PC-3 (cell line): Measurements from ENCODE around the gene POU4F3. TPM values are rescaled to one million over a fixed set of nuclear protein-coding genes. Genes with fewer than 3 reads are reported as not detected.

Experiments used
- ATAC-seq: fragments of 200-7000 bp; cut with Tn5 transposase; 2 replicates; pipeline ENCODE4 v1.9.1; 2020; ENCODE audit warnings: mild to moderate bottlenecking, moderate library complexity
- Bru-seq: library from RNA; stranded (reverse); fragments of 400-500 nt; gene quantifications from one replicate; lab custom pipeline; 2021; lab: Mats Ljungman, UMichigan
- BruChase-seq, 2 experiments: library from RNA; stranded (reverse); fragments of 400-500 nt; gene quantifications; one replicate each; lab custom pipeline; 2021; lab: Mats Ljungman, UMichigan
- BruUV-seq: library from RNA; stranded (reverse); fragments of 400-500 nt; replicated peaks from 2 replicates; lab custom pipeline; 2021; lab: Mats Ljungman, UMichigan
- CTCF ChIA-PET: fragments of 300-600 bp; sonication (Branson Sonifier 250); formaldehyde crosslinking; loops from one replicate; lab custom pipeline; 2022; ENCODE audit warnings: antibody characterized with exemption; lab: Charles Lee
- POLR2A ChIA-PET: fragments of 300-600 bp; sonication (Branson Sonifier 250); formaldehyde crosslinking; loops from one replicate; lab custom pipeline; 2022; ENCODE audit warnings: antibody characterized with exemption; ENCODE audit not compliant: unreplicated experiment; lab: Charles Lee
- DNase-seq: peaks from one replicate; pipeline ENCODE4 v3.0.0-alpha.2; 2015
- H2AFZ ChIP-seq: fragments of 300-600 bp; sonication (generic); 2 replicates; pipeline ENCODE4 v1.6.0; 2016; ENCODE audit warnings: antibody characterized with exemption, low read length
- H3F3A ChIP-seq: fragments of 300-600 bp; sonication (generic); one replicate; pipeline ENCODE4 v1.6.0; 2017; ENCODE audit warnings: antibody characterized with exemption, low read length, control low read depth, mild to moderate bottlenecking; ENCODE audit not compliant: unreplicated experiment
- H3K27ac ChIP-seq: fragments of 300-600 bp; sonication (generic); 2 replicates; pipeline ENCODE4 v1.5.1; 2016; ENCODE audit warnings: mild to moderate bottlenecking, low read length
- H3K27me3 ChIP-seq: fragments of 300-600 bp; sonication (generic); 2 replicates; pipeline ENCODE4 v1.6.1; 2016; ENCODE audit warnings: low read length, mixed read lengths
- H3K36me3 ChIP-seq: fragments of 300-600 bp; sonication (generic); 2 replicates; pipeline ENCODE4 v1.6.1; 2016; ENCODE audit warnings: low read depth, mixed run types, low read length, mixed read lengths
- H3K4me1 ChIP-seq: fragments of 300-600 bp; sonication (generic); 2 replicates; pipeline ENCODE4 v1.5.1; 2016; ENCODE audit warnings: low read length; ENCODE audit not compliant: insufficient read depth
- H3K4me2 ChIP-seq: fragments of 300-600 bp; sonication (generic); 2 replicates; pipeline ENCODE4 v1.6.0; 2016; ENCODE audit warnings: low read length
- H3K4me3 ChIP-seq: fragments of 300-600 bp; sonication (generic); 2 replicates; pipeline ENCODE4 v1.5.1; 2016; ENCODE audit warnings: mild to moderate bottlenecking, low read length, mixed read lengths
- H3K79me2 ChIP-seq: fragments of 300-600 bp; sonication (generic); 2 replicates; pipeline ENCODE4 v1.6.1; 2017; ENCODE audit warnings: low read length, mixed read lengths
- H3K9ac ChIP-seq: fragments of 300-600 bp; sonication (generic); 2 replicates; pipeline ENCODE4 v1.6.0; 2016; ENCODE audit warnings: mild to moderate bottlenecking, low read length
- H3K9me2 ChIP-seq: fragments of 300-600 bp; sonication (generic); replicated peaks from 2 replicates; pipeline ENCODE4 v1.6.1; 2016; ENCODE audit warnings: mixed run types, low read length, mixed read lengths
- H3K9me3 ChIP-seq: fragments of 300-600 bp; sonication (generic); 2 replicates; pipeline ENCODE4 v1.6.1; 2016; ENCODE audit warnings: low read length, mixed read lengths
- H4K20me1 ChIP-seq: fragments of 300-600 bp; sonication (generic); 2 replicates; pipeline ENCODE4 v1.6.1; 2016; ENCODE audit warnings: low read length, mixed read lengths
- CTCF ChIP-seq: fragments of 300-600 bp; sonication (generic); conservative IDR thresholded peaks from 2 replicates; pipeline ENCODE4 v1.5.1; 2017; ENCODE audit warnings: antibody characterized with exemption, low read depth, mild to moderate bottlenecking, low read length
- EZH2 ChIP-seq: fragments of 300-600 bp; sonication (generic); IDR thresholded peaks from one replicate; pipeline ENCODE4 v1.6.1; 2017; ENCODE audit warnings: antibody characterized with exemption, mild to moderate bottlenecking, low read length; ENCODE audit not compliant: unreplicated experiment
- EZH2phosphoT487 ChIP-seq: fragments of 300-600 bp; sonication (generic); IDR thresholded peaks from 2 replicates; pipeline ENCODE4 v1.6.1; 2018; ENCODE audit warnings: mild to moderate bottlenecking, antibody characterized with exemption, low read length, borderline replicate concordance
- intact Hi-C: fragments of 100-400 bp; cut with micrococcal nuclease; formaldehyde crosslinking; loops from 2 replicates; pipeline ENCODE4 v1.9.0; 2023
- long read RNA-seq: library from polyadenylated mRNA; unstranded; transcript quantifications from one replicate; pipeline ENCODE4 v2.0.0, GENCODE V29; 2021; ENCODE audit not compliant: unreplicated experiment
- total RNA-seq: library from RNA; depleted of rRNA; stranded (reverse); fragments of >200 nt; gene quantifications from 2 replicates; pipeline ENCODE4 v1.2.3, GENCODE V29; 2014; rRNA removed

Gene POU4F3, protein sequence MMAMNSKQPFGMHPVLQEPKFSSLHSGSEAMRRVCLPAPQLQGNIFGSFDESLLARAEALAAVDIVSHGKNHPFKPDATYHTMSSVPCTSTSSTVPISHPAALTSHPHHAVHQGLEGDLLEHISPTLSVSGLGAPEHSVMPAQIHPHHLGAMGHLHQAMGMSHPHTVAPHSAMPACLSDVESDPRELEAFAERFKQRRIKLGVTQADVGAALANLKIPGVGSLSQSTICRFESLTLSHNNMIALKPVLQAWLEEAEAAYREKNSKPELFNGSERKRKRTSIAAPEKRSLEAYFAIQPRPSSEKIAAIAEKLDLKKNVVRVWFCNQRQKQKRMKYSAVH
- not detected in 2 replicates for total RNA-seq
- percentile 11 among the genes with signal in this experiment for Bru-seq, nascent RNA
- percentile 68 among the genes with signal in this experiment for BruChase-seq, experiment 1, labeled RNA remaining after a 6-hour chase
- BruChase-seq, experiment 2, labeled RNA remaining after a 2-hour chase, result percentile 56 among the genes with signal in this experiment
- long read RNA-seq, result 0 reads

- H3F3A ChIP-seq, result no peaks in the 10 kb centered on the region
- H3K36me3 ChIP-seq, result no peaks in the 10 kb centered on the region
- no peaks in the 10 kb centered on the region for H3K79me2 ChIP-seq
- H2AFZ ChIP-seq, result no peak within 1 kb of the TSS
- TF ChIP-seq EZH2 (no peak), EZH2phosphoT487 (no peak), CTCF (no peak)
- no peaks in the 10 kb centered on the region for H3K9me3 ChIP-seq
- CTCF ChIA-PET, result no interaction called here
- DNase-seq, result no peak
- BruUV-seq, result no TSS peak
- H4K20me1 ChIP-seq, result no peaks in the 10 kb centered on the region
- no peaks in the 10 kb centered on the region for H3K9me2 ChIP-seq
- H3K27me3 ChIP-seq, result peaks cover 77% of the 10 kb centered on the region
- POLR2A ChIA-PET, result no interaction called here
- no peak within 1 kb of the TSS for H3K9ac ChIP-seq
- intact Hi-C loops, result no loop called here
- no peak within 1 kb of the TSS for H3K27ac ChIP-seq
- no peaks in the 10 kb centered on the region for H3K4me1 ChIP-seq
- H3K4me3 ChIP-seq, result no peak within 1 kb of the TSS
- H3K4me2 ChIP-seq, result no peak within 1 kb of the TSS
- no peak for ATAC-seq
Measured at GRCh38 chr5:146338774-146339714, at the start of gene POU4F3. POU4F3 (plus strand) TSS chr5:146338839; CDS start chr5:146339113, 274 bp downstream.

- H4K20me1 ChIP-seq, result no peaks in the 10 kb centered on the region
- no peak for TF ChIP-seq EZH2
- TF ChIP-seq EZH2phosphoT487, result no peak
- TF ChIP-seq CTCF, result no peak
- no peak overlapping the region for H3K27ac ChIP-seq
- ChIA-PET CTCF (interaction anchor here (0.6 to 0.7 kb wide), 2 partner anchors 114 to 207 kb away, joined by 3 to 7 read pairs; no protein-coding TSS in a partner anchor), POLR2A (no interaction called here)
- intact Hi-C loops, result no loop called here
- peaks cover 18% of the 10 kb centered on the region; the same call in 1 of the 2 replicates for H3K36me3 ChIP-seq
- no peaks in the 10 kb centered on the region for H3F3A ChIP-seq
- H3K9me3 ChIP-seq, result no peaks in the 10 kb centered on the region
- no peaks in the 10 kb centered on the region for H3K9me2 ChIP-seq
- no peaks in the 10 kb centered on the region for H3K79me2 ChIP-seq
- H3K4me3 ChIP-seq, result no peak overlapping the region
- H3K27me3 ChIP-seq, result no peaks in the 10 kb centered on the region
- H3K4me1 ChIP-seq, result peaks cover 7% of the 10 kb centered on the region
- DNase-seq, result peak; percentile 31
- no peak overlapping the region for H3K9ac ChIP-seq
- no TSS peak for BruUV-seq
- ATAC-seq, result peak; percentile 75
- H2AFZ ChIP-seq, result no peak overlapping the region
- no peak overlapping the region for H3K4me2 ChIP-seq
Measured at GRCh38 chr5:146290318-146290717, 48.3 kb upstream of the POU4F3 start.
